Activated B cell treated with CpG ODN at 0.5 μM for 24 hours (primary cell): ENCODE results near the gene BZW1. TPM values are rescaled to one million over a fixed set of nuclear protein-coding genes. Genes with fewer than 3 reads are reported as not detected.

Experiments used
- ATAC-seq: fragments of 200-7000 bp; cut with Tn5 transposase; one replicate; pipeline ENCODE4 v1.10.0; 2021; ENCODE audit warnings: low read depth, mild to moderate bottlenecking, moderate library complexity
- CTCF ChIA-PET: fragments of 350-600 bp; sonication (Branson Sonifier 250); formaldehyde crosslinking; loops from one replicate; lab custom pipeline; 2021; ENCODE audit warnings: antibody characterized with exemption; lab: Charles Lee
- POLR2A ChIA-PET: fragments of 350-600 bp; sonication (Branson Sonifier 250); formaldehyde crosslinking; loops from one replicate; lab custom pipeline; 2021; ENCODE audit warnings: antibody characterized with exemption; lab: Charles Lee
- DNase-seq: peaks from one replicate; pipeline ENCODE4 v3.0.0; 2022
- H3K27ac Mint-ChIP-seq: one replicate; pipeline ENCODE4 v1.8.0; 2020; ENCODE audit warnings: mixed read lengths
- H3K27me3 Mint-ChIP-seq: one replicate; pipeline ENCODE4 v1.8.0; 2021; ENCODE audit warnings: mixed read lengths
- H3K36me3 Mint-ChIP-seq: one replicate; pipeline ENCODE4 v1.8.0; 2021; ENCODE audit warnings: low read depth, mixed read lengths
- H3K4me1 Mint-ChIP-seq: one replicate; pipeline ENCODE4 v1.8.0; 2021; ENCODE audit warnings: mixed read lengths
- H3K4me3 Mint-ChIP-seq: one replicate; pipeline ENCODE4 v1.8.0; 2020; ENCODE audit warnings: mild to moderate bottlenecking, mixed read lengths
- H3K9me3 Mint-ChIP-seq: one replicate; pipeline ENCODE4 v1.8.0; 2020; ENCODE audit warnings: mixed read lengths
- intact Hi-C: fragments of 100-400 bp; cut with micrococcal nuclease; formaldehyde crosslinking; loops from one replicate; pipeline ENCODE4 v1.15.1; 2024
- total RNA-seq: library from RNA; stranded (reverse); gene quantifications from 2 replicates; pipeline ENCODE4 v1.2.3, GENCODE V29; 2022
- TF ChIP-seq, protein P1 (sequence below): fragments of 200-600 bp; IDR thresholded peaks from one replicate; pipeline ENCODE4 v1.8.0; 2022; ENCODE audit warnings: antibody characterized with exemption, mild to moderate bottlenecking

BZW1 gene
- total RNA-seq, 1 donor from 2014 or later, result 197 TPM

DNA sequence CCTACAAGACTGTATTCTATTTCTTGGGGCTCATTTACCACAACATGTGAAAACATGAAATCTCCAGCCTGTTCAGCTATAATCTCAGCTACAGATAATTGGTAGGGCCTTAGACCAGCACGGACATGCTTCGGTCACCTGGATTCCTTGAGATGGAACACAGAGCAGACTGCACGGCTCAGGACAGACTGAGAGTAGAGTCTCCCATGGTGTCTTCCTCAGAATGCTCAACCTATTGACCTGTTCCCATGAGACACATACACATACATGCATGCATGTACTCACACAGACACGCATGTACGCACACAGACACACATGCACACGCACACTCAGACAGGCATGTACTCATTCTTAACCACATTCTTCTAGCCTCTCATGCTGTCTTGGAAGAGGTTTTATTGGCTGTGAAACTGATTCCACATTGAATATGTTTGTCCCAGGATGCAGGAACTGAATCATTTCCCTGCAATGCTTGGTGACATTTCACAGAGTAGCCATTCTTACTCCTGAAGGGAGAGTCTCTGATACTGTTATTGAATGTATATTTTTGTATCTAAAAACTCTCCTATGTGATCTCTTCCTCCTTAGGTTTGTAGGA, 23.5 kb upstream of the BZW1 start:
- POLR2A ChIA-PET, result no interaction called here
- no peaks in the 10 kb centered on the region for H3K4me1 Mint-ChIP-seq
- CTCF ChIA-PET, result no interaction called here
- intact Hi-C loops, result no loop called here
- H3K36me3 Mint-ChIP-seq, result no peaks in the 10 kb centered on the region
- DNase-seq (no peak), ATAC-seq (no peak)
- H3K4me3 Mint-ChIP-seq, result no peak overlapping the region
- H3K27ac Mint-ChIP-seq, result no peak overlapping the region
- H3K9me3 Mint-ChIP-seq, result no peaks in the 10 kb centered on the region
- peaks cover 22% of the 10 kb centered on the region for H3K27me3 Mint-ChIP-seq
- TF ChIP-seq, protein P1, sequence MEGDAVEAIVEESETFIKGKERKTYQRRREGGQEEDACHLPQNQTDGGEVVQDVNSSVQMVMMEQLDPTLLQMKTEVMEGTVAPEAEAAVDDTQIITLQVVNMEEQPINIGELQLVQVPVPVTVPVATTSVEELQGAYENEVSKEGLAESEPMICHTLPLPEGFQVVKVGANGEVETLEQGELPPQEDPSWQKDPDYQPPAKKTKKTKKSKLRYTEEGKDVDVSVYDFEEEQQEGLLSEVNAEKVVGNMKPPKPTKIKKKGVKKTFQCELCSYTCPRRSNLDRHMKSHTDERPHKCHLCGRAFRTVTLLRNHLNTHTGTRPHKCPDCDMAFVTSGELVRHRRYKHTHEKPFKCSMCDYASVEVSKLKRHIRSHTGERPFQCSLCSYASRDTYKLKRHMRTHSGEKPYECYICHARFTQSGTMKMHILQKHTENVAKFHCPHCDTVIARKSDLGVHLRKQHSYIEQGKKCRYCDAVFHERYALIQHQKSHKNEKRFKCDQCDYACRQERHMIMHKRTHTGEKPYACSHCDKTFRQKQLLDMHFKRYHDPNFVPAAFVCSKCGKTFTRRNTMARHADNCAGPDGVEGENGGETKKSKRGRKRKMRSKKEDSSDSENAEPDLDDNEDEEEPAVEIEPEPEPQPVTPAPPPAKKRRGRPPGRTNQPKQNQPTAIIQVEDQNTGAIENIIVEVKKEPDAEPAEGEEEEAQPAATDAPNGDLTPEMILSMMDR, result no peak

DNA sequence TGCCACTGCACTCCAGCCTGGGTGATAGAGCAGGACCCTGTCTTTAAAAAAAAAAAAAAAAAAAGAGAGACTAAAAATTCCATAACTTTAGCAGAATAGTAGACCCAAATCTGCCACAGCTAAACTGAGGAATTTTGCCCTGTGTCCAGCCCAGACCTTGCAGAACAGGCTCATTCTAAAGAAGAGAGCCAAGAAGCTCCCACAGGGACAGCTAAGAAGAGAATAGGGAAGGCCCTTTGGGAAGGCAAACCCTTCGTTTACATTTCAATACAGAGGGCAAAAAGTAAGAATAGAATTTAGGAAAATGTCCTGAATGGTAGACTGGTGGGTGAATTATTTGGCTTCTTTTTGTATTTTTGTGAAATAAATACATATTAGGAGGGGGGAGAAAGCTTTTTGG, 21.5 kb upstream of the BZW1 start:
- no peak for DNase-seq
- no peaks in the 10 kb centered on the region for H3K4me1 Mint-ChIP-seq
- ATAC-seq, result no peak
- no peaks in the 10 kb centered on the region for H3K9me3 Mint-ChIP-seq
- no peak overlapping the region for H3K27ac Mint-ChIP-seq
- peaks cover 19% of the 10 kb centered on the region for H3K27me3 Mint-ChIP-seq
- intact Hi-C loops, result no loop called here
- H3K4me3 Mint-ChIP-seq, result no peak overlapping the region
- POLR2A ChIA-PET, result interaction anchor here (0.7 kb wide), 1 partner anchor 13 kb away, joined by 5 read pairs; no protein-coding TSS in a partner anchor
- CTCF ChIA-PET, result no interaction called here
- TF ChIP-seq, protein P1, result no peak
- no peaks in the 10 kb centered on the region for H3K36me3 Mint-ChIP-seq

DNA sequence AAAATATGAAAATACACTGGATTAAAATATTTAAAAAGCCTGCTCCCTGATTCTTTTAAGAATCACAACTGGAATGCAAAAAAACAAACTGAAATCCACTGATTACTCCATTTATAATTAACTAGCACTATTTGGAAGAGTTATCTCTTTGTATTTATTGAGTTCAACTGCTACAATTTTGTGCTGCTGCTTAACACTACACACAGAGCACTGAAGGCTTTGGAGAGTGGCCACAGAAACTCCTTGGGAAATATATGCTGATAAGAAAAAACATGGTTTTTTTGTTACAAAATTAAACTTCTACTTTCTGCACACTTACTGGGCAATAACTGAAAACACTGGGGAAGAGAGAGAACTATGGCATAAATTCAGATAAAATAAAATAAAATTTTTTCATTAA, 19.8 kb upstream of the BZW1 start:
- TF ChIP-seq, protein P1, result no peak
- CTCF ChIA-PET, result no interaction called here
- POLR2A ChIA-PET, result no interaction called here

DNA sequence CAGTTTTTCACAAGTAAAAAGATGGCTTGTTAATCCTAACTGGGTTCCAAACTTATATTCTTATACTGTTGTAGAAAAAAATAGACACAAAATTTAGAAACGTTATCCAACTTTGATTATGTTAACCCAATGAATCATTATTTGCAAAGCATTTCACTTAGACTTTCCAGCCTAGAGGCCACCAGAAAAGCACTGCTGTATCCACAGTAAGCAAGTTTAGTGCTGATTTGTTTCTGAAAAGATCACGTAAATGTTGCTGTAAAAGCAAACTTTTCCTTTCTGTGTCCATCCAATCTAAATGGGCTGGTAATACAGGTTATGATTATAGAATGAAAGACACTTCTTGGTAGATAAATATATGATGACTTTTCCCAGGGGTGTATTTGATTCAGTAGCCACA, 17.6 kb upstream of the BZW1 start:
- Mint-ChIP-seq H3K36me3 (no peaks in the 10 kb centered on the region), H3K4me3 (no peak overlapping the region), H3K27me3 (peaks cover 5% of the 10 kb centered on the region), H3K4me1 (no peaks in the 10 kb centered on the region), H3K27ac (no peak overlapping the region), H3K9me3 (no peaks in the 10 kb centered on the region)
- TF ChIP-seq, protein P1, result no peak
- DNase-seq (no peak), ATAC-seq (no peak)
- ChIA-PET POLR2A (no interaction called here), CTCF (no interaction called here)
- intact Hi-C loops, result no loop called here

More for the DNA sequence above, 19.8 kb upstream of the BZW1 start:
- DNase-seq (no peak), ATAC-seq (no peak)
- Mint-ChIP-seq H3K4me3 (no peak overlapping the region), H3K27ac (no peak overlapping the region), H3K27me3 (peaks cover 19% of the 10 kb centered on the region), H3K36me3 (no peaks in the 10 kb centered on the region), H3K4me1 (no peaks in the 10 kb centered on the region), H3K9me3 (no peaks in the 10 kb centered on the region)
- intact Hi-C loops, result no loop called here

DNA sequence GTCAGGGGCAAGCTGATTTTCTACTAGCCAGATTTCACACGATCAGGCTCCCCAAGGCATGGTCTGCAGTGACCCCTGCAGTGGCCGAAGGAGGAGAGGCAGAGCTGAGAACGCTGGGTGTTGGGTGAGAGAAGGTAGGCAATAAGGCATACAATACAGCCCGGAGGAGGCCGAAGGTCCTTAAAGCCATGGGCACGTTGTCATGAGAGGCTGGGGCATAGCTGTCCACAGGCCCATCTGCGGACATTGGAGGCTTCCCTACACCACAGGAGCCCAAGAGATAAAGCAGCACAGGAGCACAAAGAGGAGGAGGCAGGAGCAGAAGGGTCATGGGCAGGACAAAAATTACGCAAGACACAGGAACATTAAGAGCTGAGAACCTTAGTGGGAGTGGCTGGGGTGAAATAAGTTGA, 16.7 kb upstream of the BZW1 start:
- intact Hi-C loops, result no loop called here
- no peaks in the 10 kb centered on the region for H3K27me3 Mint-ChIP-seq
- DNase-seq, result no peak
- H3K4me3 Mint-ChIP-seq, result no peak overlapping the region
- TF ChIP-seq, protein P1, result no peak
- ChIA-PET POLR2A (no interaction called here), CTCF (no interaction called here)
- ATAC-seq, result no peak
- no peak overlapping the region for H3K27ac Mint-ChIP-seq
- no peaks in the 10 kb centered on the region for H3K4me1 Mint-ChIP-seq
- H3K9me3 Mint-ChIP-seq, result no peaks in the 10 kb centered on the region
- no peaks in the 10 kb centered on the region for H3K36me3 Mint-ChIP-seq
